GM21737 (cell line): ENCODE measurements around the gene SLC38A2.
A peak's percentile ranks its signal among the peaks of the same experiment; 100 is the strongest.

Experiments
- ATAC-seq: cut with Tn5 transposase; IDR thresholded peaks from one replicate; pipeline ENCODE4 v1.9.1; 2021; ENCODE audit warnings: mild to moderate bottlenecking, moderate library complexity; ENCODE audit not compliant: unreplicated experiment

SLC38A2 gene

GRCh38 chr12:46376579-46376978, 4.0 kb upstream of the SLC38A2 start:
- ATAC-seq, result no peak

- ATAC-seq, result no peak
These were observed 2.1 kb upstream of the SLC38A2 start for GRCh38 chr12:46374711-46375110.

GRCh38 chr12:46374310-46374709, 1.7 kb upstream of the SLC38A2 start:
- no peak for ATAC-seq

- ATAC-seq, result no peak
These were observed 1.0 kb upstream of the SLC38A2 start for GRCh38 chr12:46373301-46374296.

GRCh38 chr12:46371718-46372543, 642 bp downstream of the SLC38A2 start:
- peak; percentile 13 for ATAC-seq

GRCh38 chr12:46370792-46371717, 1.5 kb downstream of the SLC38A2 start:
- peak; percentile 49 for ATAC-seq

GRCh38 chr12:46370380-46370734, 2.2 kb downstream of the SLC38A2 start:
- ATAC-seq, result no peak

- ATAC-seq, result no peak
These were observed 2.8 kb downstream of the SLC38A2 start for GRCh38 chr12:46369474-46370379.

GRCh38 chr12:46369095-46369473, 3.5 kb downstream of the SLC38A2 start:
- no peak for ATAC-seq

GRCh38 chr12:46368684-46369083, 3.9 kb downstream of the SLC38A2 start:
- ATAC-seq, result no peak

- no peak for ATAC-seq
These were observed 4.4 kb downstream of the SLC38A2 start for GRCh38 chr12:46368138-46368537.

GRCh38 chr12:46367351-46368029, 5.1 kb downstream of the SLC38A2 start:
- no peak for ATAC-seq

- no peak for ATAC-seq
These were observed 5.8 kb downstream of the SLC38A2 start for GRCh38 chr12:46366771-46367170.

GRCh38 chr12:46365951-46366379, 6.6 kb downstream of the SLC38A2 start:
- ATAC-seq, result no peak

- ATAC-seq, result no peak
These were observed 7.6 kb downstream of the SLC38A2 start for GRCh38 chr12:46364777-46365580.

- ATAC-seq, result no peak
These were observed 8.3 kb downstream of the SLC38A2 start for GRCh38 chr12:46364300-46364696.

GRCh38 chr12:46363582-46364299, 8.8 kb downstream of the SLC38A2 start:
- no peak for ATAC-seq
